H9 (cell line): Measurements from ENCODE around the gene SNX11. TPM values are rescaled to one million over a fixed set of nuclear protein-coding genes. Genes with fewer than 3 reads are reported as not detected.

Experiments
- DNase-seq: peaks from one replicate; pipeline ENCODE4 v3.0.0-alpha.2; 2017
- H2AFZ ChIP-seq: one replicate; pipeline ENCODE4 v1.6.1; 2013; ENCODE audit warnings: mild to moderate bottlenecking, low read length, control low read depth, moderate library complexity
- H2AK5ac ChIP-seq: 2 replicates; pipeline ENCODE4 v1.6.1; 2013; ENCODE audit warnings: low read length, control low read depth, mixed read lengths; ENCODE audit not compliant: insufficient read length
- H2BK120ac ChIP-seq: one replicate; pipeline ENCODE4 v1.6.1; 2013; ENCODE audit warnings: low read depth, mild to moderate bottlenecking, low read length, control low read depth, inconsistent platforms; ENCODE audit not compliant: poor library complexity, severe bottlenecking
- H2BK12ac ChIP-seq: 2 replicates; pipeline ENCODE4 v1.6.1; 2013; ENCODE audit warnings: low read length, control low read depth, mixed read lengths, low read depth; ENCODE audit not compliant: insufficient read length
- H2BK15ac ChIP-seq: 2 replicates; pipeline ENCODE4 v1.6.1; 2013; ENCODE audit warnings: low read depth, low read length, control low read depth
- H2BK20ac ChIP-seq: one replicate; pipeline ENCODE4 v1.6.1; 2013; ENCODE audit warnings: low read depth, mild to moderate bottlenecking, low read length, control low read depth, inconsistent platforms; ENCODE audit not compliant: poor library complexity, severe bottlenecking
- H2BK5ac ChIP-seq: 2 replicates; pipeline ENCODE4 v1.6.1; 2013; ENCODE audit warnings: low read length, control low read depth, mixed read lengths; ENCODE audit not compliant: insufficient read length
- H3K14ac ChIP-seq: 2 replicates; pipeline ENCODE4 v1.6.1; 2013; ENCODE audit warnings: low read length, control low read depth; ENCODE audit not compliant: insufficient read depth
- H3K18ac ChIP-seq: 2 replicates; pipeline ENCODE4 v1.6.1; 2013; ENCODE audit warnings: low read depth, mild to moderate bottlenecking, mixed read lengths, low read length, control low read depth; ENCODE audit not compliant: insufficient read length
- H3K23ac ChIP-seq: 2 replicates; pipeline ENCODE4 v1.6.1; 2013; ENCODE audit warnings: low read length, control low read depth, mixed read lengths, low read depth; ENCODE audit not compliant: insufficient read length
- H3K23me2 ChIP-seq: 2 replicates; pipeline ENCODE4 v1.6.1; 2013; ENCODE audit warnings: low read depth, mild to moderate bottlenecking, mixed read lengths, low read length, control low read depth; ENCODE audit not compliant: insufficient read length, poor library complexity, severe bottlenecking
- H3K27ac ChIP-seq: 2 replicates; pipeline ENCODE4 v1.5.1; 2013; ENCODE audit warnings: low read length, control low read depth, mixed read lengths, low read depth; ENCODE audit not compliant: insufficient read length
- H3K27me3 ChIP-seq: 2 replicates; pipeline ENCODE4 v1.6.1; 2013; ENCODE audit warnings: low read length, control low read depth, inconsistent platforms; ENCODE audit not compliant: insufficient read depth
- H3K4ac ChIP-seq: 2 replicates; pipeline ENCODE4 v1.6.1; 2013; ENCODE audit warnings: low read depth, mild to moderate bottlenecking, control low read depth, inconsistent platforms, low read length, moderate library complexity
- H3K4me1 ChIP-seq: 2 replicates; pipeline ENCODE4 v1.6.1; 2013; ENCODE audit warnings: low read length, control low read depth, inconsistent platforms; ENCODE audit not compliant: insufficient read depth
- H3K4me2 ChIP-seq: 2 replicates; pipeline ENCODE4 v1.6.1; 2013; ENCODE audit warnings: low read length, control low read depth, mixed read lengths; ENCODE audit not compliant: insufficient read length, insufficient read depth
- H3K56ac ChIP-seq: 2 replicates; pipeline ENCODE4 v1.6.1; 2013; ENCODE audit warnings: low read depth, mild to moderate bottlenecking, mixed read lengths, low read length, control low read depth; ENCODE audit not compliant: insufficient read length
- H3K79me1 ChIP-seq: 2 replicates; pipeline ENCODE4 v1.6.1; 2013; ENCODE audit warnings: low read depth, mild to moderate bottlenecking, moderate library complexity, low read length, control low read depth, inconsistent platforms; ENCODE audit not compliant: insufficient read depth, poor library complexity, severe bottlenecking
- H3K79me2 ChIP-seq: 2 replicates; pipeline ENCODE4 v1.6.1; 2013; ENCODE audit warnings: low read length, control low read depth, inconsistent platforms; ENCODE audit not compliant: insufficient read depth
- H3K9ac ChIP-seq: 2 replicates; pipeline ENCODE4 v1.6.1; 2013; ENCODE audit warnings: low read length, control low read depth, mixed read lengths; ENCODE audit not compliant: insufficient read length; ENCODE audit errors: extremely low read depth
- H3K9me3 ChIP-seq: one replicate; pipeline ENCODE4 v1.6.1; 2013; ENCODE audit warnings: low read depth, low read length, inconsistent platforms; ENCODE audit not compliant: control insufficient read depth
- H3T11ph ChIP-seq: one replicate; pipeline ENCODE4 v1.6.1; 2013; ENCODE audit warnings: mild to moderate bottlenecking, low read length, control low read depth, inconsistent platforms
- H4K20me1 ChIP-seq: one replicate; pipeline ENCODE4 v1.6.1; 2013; ENCODE audit not compliant: control insufficient read depth, insufficient read length, insufficient read depth
- H4K5ac ChIP-seq: 2 replicates; pipeline ENCODE4 v1.6.1; 2013; ENCODE audit warnings: low read depth, mild to moderate bottlenecking, mixed read lengths, low read length, control low read depth; ENCODE audit not compliant: insufficient read length
- H4K8ac ChIP-seq: replicated peaks from 2 replicates; pipeline ENCODE4 v1.6.1; 2013; ENCODE audit warnings: low read length, control low read depth, mixed read lengths, low read depth; ENCODE audit not compliant: insufficient read length
- H4K91ac ChIP-seq: 2 replicates; pipeline ENCODE4 v1.6.1; 2013; ENCODE audit warnings: low read depth, mild to moderate bottlenecking, moderate library complexity, mixed read lengths, low read length, control low read depth; ENCODE audit not compliant: insufficient read length
- H3K27ac Mint-ChIP-seq, 3 experiments: 2 replicates in 2 of 3; 3 replicates in 1 of 3; pipeline ENCODE4 v1.8.0; 2020 to 2021; ENCODE audit warnings: mixed read lengths in 3 of 3, mild to moderate bottlenecking in 1 of 3, moderate library complexity in 1 of 3
- H3K27me3 Mint-ChIP-seq: 2 replicates; pipeline ENCODE4 v1.8.0; 2021; ENCODE audit warnings: low read depth, mild to moderate bottlenecking, moderate library complexity, mixed read lengths
- H3K36me3 Mint-ChIP-seq, 3 experiments: 2 replicates in 2 of 3; 3 replicates in 1 of 3; pipeline ENCODE4 v1.8.0; 2020 to 2021; ENCODE audit warnings: low read depth in 3 of 3, mixed read lengths in 3 of 3; ENCODE audit not compliant: insufficient read depth in 1 of 3
- H3K4me1 Mint-ChIP-seq, 2 experiments: 2 replicates each; pipeline ENCODE4 v1.8.0; 2020; ENCODE audit warnings: mixed read lengths in 2 of 2
- H3K4me3 Mint-ChIP-seq, 2 experiments: 2 replicates in 1 of 2; 3 replicates in 1 of 2; pipeline ENCODE4 v1.8.0; 2020 to 2021; ENCODE audit warnings: mild to moderate bottlenecking in 2 of 2, mixed read lengths in 2 of 2, moderate library complexity in 1 of 2
- H3K9me3 Mint-ChIP-seq, 2 experiments: 2 replicates in 1 of 2; 3 replicates in 1 of 2; pipeline ENCODE4 v1.8.0; 2020; ENCODE audit warnings: mild to moderate bottlenecking in 2 of 2, mixed read lengths in 2 of 2, moderate library complexity in 1 of 2
- CTCF ChIP-seq: fragments of 200-600 bp; sonication (generic); conservative IDR thresholded peaks from 3 replicates; pipeline ENCODE4 v1.8.0; 2021; ENCODE audit warnings: antibody characterized with exemption, mild to moderate bottlenecking
- WGBS: extraction: QIAGEN DNeasy Blood & Tissue Kit; methylation state at CpG from one replicate; pipeline ENCODE4 v1.1.7; 2013; ENCODE audit warnings: missing lambda C conversion rate, low lambda C conversion rate, mixed read lengths; ENCODE audit not compliant: insufficient read length; ENCODE audit errors: extremely low coverage; 5-methylcytosine and 5-hydroxymethylcytosine counted together
- total RNA-seq: library from RNA; stranded (reverse); gene quantifications from 2 replicates; pipeline ENCODE4 v1.2.1, GENCODE V29; 2021

SNX11 gene
- total RNA-seq, 1 experiment from 2014 or later = 20.0 TPM

GRCh38 chr17:48095611-48096010, 12.0 kb upstream of the SNX11 start:
- no CpG with 5 or more reads among the region's 4 CpGs for WGBS
- DNase-seq = no peak
- no peak overlapping the region for H4K91ac ChIP-seq
- H3K27ac Mint-ChIP-seq = no peak overlapping the region
- no peak overlapping the region for H2BK5ac ChIP-seq
- H2BK12ac ChIP-seq = no peak overlapping the region
- no peak overlapping the region for H4K5ac ChIP-seq
- no peak overlapping the region for H3T11ph ChIP-seq
- H3K23ac ChIP-seq = no peak overlapping the region
- H2BK120ac ChIP-seq = no peak overlapping the region
- peaks cover 6 to 18% of the 10 kb centered on the region in 2 experiments for H3K4me1 Mint-ChIP-seq
- H2BK20ac ChIP-seq = no peak overlapping the region
- TF ChIP-seq CTCF = no peak
- H3K4ac ChIP-seq = no peak overlapping the region
- H3K36me3 Mint-ChIP-seq = peaks cover 8 to 22% (median 11%) of the 10 kb centered on the region in 3 experiments; a peak in 5 of 7 replicates
- H2AFZ ChIP-seq = no peak overlapping the region
- no peaks in the 10 kb centered on the region for H3K4me1 ChIP-seq
- no peak overlapping the region for H4K8ac ChIP-seq
- no peak overlapping the region for H2AK5ac ChIP-seq
- H2BK15ac ChIP-seq = no peak overlapping the region
- H3K14ac ChIP-seq = no peak overlapping the region
- H3K79me2 ChIP-seq = peaks cover 46% of the 10 kb centered on the region; the same call in 1 of the 2 replicates
- no peak overlapping the region for H3K4me3 Mint-ChIP-seq
- H3K9me3 ChIP-seq = no peaks in the 10 kb centered on the region
- H3K9ac ChIP-seq = no peak overlapping the region
- H3K27me3 Mint-ChIP-seq = no peaks in the 10 kb centered on the region
- peaks cover 5% of the 10 kb centered on the region for H3K23me2 ChIP-seq
- H3K27me3 ChIP-seq = no peaks in the 10 kb centered on the region
- H4K20me1 ChIP-seq = no peaks in the 10 kb centered on the region
- peaks cover 23% of the 10 kb centered on the region for H3K79me1 ChIP-seq
- H3K4me2 ChIP-seq = no peak overlapping the region
- no peak overlapping the region for H3K27ac ChIP-seq
- no peaks in the 10 kb centered on the region for H3K9me3 Mint-ChIP-seq
- no peak overlapping the region for H3K56ac ChIP-seq
- H3K18ac ChIP-seq = no peak overlapping the region
